H9 (cell line): Measurements from ENCODE around the gene HOXA7. TPM values are rescaled to one million over a fixed set of nuclear protein-coding genes. Genes with fewer than 3 reads are reported as not detected.

Source experiments
- DNase-seq: peaks from one replicate; pipeline ENCODE4 v3.0.0-alpha.2; 2017
- H2AFZ ChIP-seq: one replicate; pipeline ENCODE4 v1.6.1; 2013; ENCODE audit warnings: mild to moderate bottlenecking, low read length, control low read depth, moderate library complexity
- H2AK5ac ChIP-seq: 2 replicates; pipeline ENCODE4 v1.6.1; 2013; ENCODE audit warnings: low read length, control low read depth, mixed read lengths; ENCODE audit not compliant: insufficient read length
- H2BK120ac ChIP-seq: one replicate; pipeline ENCODE4 v1.6.1; 2013; ENCODE audit warnings: low read depth, mild to moderate bottlenecking, low read length, control low read depth, inconsistent platforms; ENCODE audit not compliant: poor library complexity, severe bottlenecking
- H2BK12ac ChIP-seq: 2 replicates; pipeline ENCODE4 v1.6.1; 2013; ENCODE audit warnings: low read length, control low read depth, mixed read lengths, low read depth; ENCODE audit not compliant: insufficient read length
- H2BK15ac ChIP-seq: 2 replicates; pipeline ENCODE4 v1.6.1; 2013; ENCODE audit warnings: low read depth, low read length, control low read depth
- H2BK20ac ChIP-seq: one replicate; pipeline ENCODE4 v1.6.1; 2013; ENCODE audit warnings: low read depth, mild to moderate bottlenecking, low read length, control low read depth, inconsistent platforms; ENCODE audit not compliant: poor library complexity, severe bottlenecking
- H2BK5ac ChIP-seq: 2 replicates; pipeline ENCODE4 v1.6.1; 2013; ENCODE audit warnings: low read length, control low read depth, mixed read lengths; ENCODE audit not compliant: insufficient read length
- H3K14ac ChIP-seq: 2 replicates; pipeline ENCODE4 v1.6.1; 2013; ENCODE audit warnings: low read length, control low read depth; ENCODE audit not compliant: insufficient read depth
- H3K18ac ChIP-seq: 2 replicates; pipeline ENCODE4 v1.6.1; 2013; ENCODE audit warnings: low read depth, mild to moderate bottlenecking, mixed read lengths, low read length, control low read depth; ENCODE audit not compliant: insufficient read length
- H3K23ac ChIP-seq: 2 replicates; pipeline ENCODE4 v1.6.1; 2013; ENCODE audit warnings: low read length, control low read depth, mixed read lengths, low read depth; ENCODE audit not compliant: insufficient read length
- H3K23me2 ChIP-seq: 2 replicates; pipeline ENCODE4 v1.6.1; 2013; ENCODE audit warnings: low read depth, mild to moderate bottlenecking, mixed read lengths, low read length, control low read depth; ENCODE audit not compliant: insufficient read length, poor library complexity, severe bottlenecking
- H3K27ac ChIP-seq: 2 replicates; pipeline ENCODE4 v1.5.1; 2013; ENCODE audit warnings: low read length, control low read depth, mixed read lengths, low read depth; ENCODE audit not compliant: insufficient read length
- H3K27me3 ChIP-seq: 2 replicates; pipeline ENCODE4 v1.6.1; 2013; ENCODE audit warnings: low read length, control low read depth, inconsistent platforms; ENCODE audit not compliant: insufficient read depth
- H3K4ac ChIP-seq: 2 replicates; pipeline ENCODE4 v1.6.1; 2013; ENCODE audit warnings: low read depth, mild to moderate bottlenecking, control low read depth, inconsistent platforms, low read length, moderate library complexity
- H3K4me1 ChIP-seq: 2 replicates; pipeline ENCODE4 v1.6.1; 2013; ENCODE audit warnings: low read length, control low read depth, inconsistent platforms; ENCODE audit not compliant: insufficient read depth
- H3K4me2 ChIP-seq: 2 replicates; pipeline ENCODE4 v1.6.1; 2013; ENCODE audit warnings: low read length, control low read depth, mixed read lengths; ENCODE audit not compliant: insufficient read length, insufficient read depth
- H3K56ac ChIP-seq: 2 replicates; pipeline ENCODE4 v1.6.1; 2013; ENCODE audit warnings: low read depth, mild to moderate bottlenecking, mixed read lengths, low read length, control low read depth; ENCODE audit not compliant: insufficient read length
- H3K79me1 ChIP-seq: 2 replicates; pipeline ENCODE4 v1.6.1; 2013; ENCODE audit warnings: low read depth, mild to moderate bottlenecking, moderate library complexity, low read length, control low read depth, inconsistent platforms; ENCODE audit not compliant: insufficient read depth, poor library complexity, severe bottlenecking
- H3K79me2 ChIP-seq: 2 replicates; pipeline ENCODE4 v1.6.1; 2013; ENCODE audit warnings: low read length, control low read depth, inconsistent platforms; ENCODE audit not compliant: insufficient read depth
- H3K9ac ChIP-seq: 2 replicates; pipeline ENCODE4 v1.6.1; 2013; ENCODE audit warnings: low read length, control low read depth, mixed read lengths; ENCODE audit not compliant: insufficient read length; ENCODE audit errors: extremely low read depth
- H3K9me3 ChIP-seq: one replicate; pipeline ENCODE4 v1.6.1; 2013; ENCODE audit warnings: low read depth, low read length, inconsistent platforms; ENCODE audit not compliant: control insufficient read depth
- H3T11ph ChIP-seq: one replicate; pipeline ENCODE4 v1.6.1; 2013; ENCODE audit warnings: mild to moderate bottlenecking, low read length, control low read depth, inconsistent platforms
- H4K20me1 ChIP-seq: one replicate; pipeline ENCODE4 v1.6.1; 2013; ENCODE audit not compliant: control insufficient read depth, insufficient read length, insufficient read depth
- H4K5ac ChIP-seq: 2 replicates; pipeline ENCODE4 v1.6.1; 2013; ENCODE audit warnings: low read depth, mild to moderate bottlenecking, mixed read lengths, low read length, control low read depth; ENCODE audit not compliant: insufficient read length
- H4K8ac ChIP-seq: replicated peaks from 2 replicates; pipeline ENCODE4 v1.6.1; 2013; ENCODE audit warnings: low read length, control low read depth, mixed read lengths, low read depth; ENCODE audit not compliant: insufficient read length
- H4K91ac ChIP-seq: 2 replicates; pipeline ENCODE4 v1.6.1; 2013; ENCODE audit warnings: low read depth, mild to moderate bottlenecking, moderate library complexity, mixed read lengths, low read length, control low read depth; ENCODE audit not compliant: insufficient read length
- H3K27ac Mint-ChIP-seq, 3 experiments: 2 replicates in 2 of 3; 3 replicates in 1 of 3; pipeline ENCODE4 v1.8.0; 2020 to 2021; ENCODE audit warnings: mixed read lengths in 3 of 3, mild to moderate bottlenecking in 1 of 3, moderate library complexity in 1 of 3
- H3K27me3 Mint-ChIP-seq: 2 replicates; pipeline ENCODE4 v1.8.0; 2021; ENCODE audit warnings: low read depth, mild to moderate bottlenecking, moderate library complexity, mixed read lengths
- H3K36me3 Mint-ChIP-seq, 3 experiments: 2 replicates in 2 of 3; 3 replicates in 1 of 3; pipeline ENCODE4 v1.8.0; 2020 to 2021; ENCODE audit warnings: low read depth in 3 of 3, mixed read lengths in 3 of 3; ENCODE audit not compliant: insufficient read depth in 1 of 3
- H3K4me1 Mint-ChIP-seq, 2 experiments: 2 replicates each; pipeline ENCODE4 v1.8.0; 2020; ENCODE audit warnings: mixed read lengths in 2 of 2
- H3K4me3 Mint-ChIP-seq, 2 experiments: 2 replicates in 1 of 2; 3 replicates in 1 of 2; pipeline ENCODE4 v1.8.0; 2020 to 2021; ENCODE audit warnings: mild to moderate bottlenecking in 2 of 2, mixed read lengths in 2 of 2, moderate library complexity in 1 of 2
- H3K9me3 Mint-ChIP-seq, 2 experiments: 2 replicates in 1 of 2; 3 replicates in 1 of 2; pipeline ENCODE4 v1.8.0; 2020; ENCODE audit warnings: mild to moderate bottlenecking in 2 of 2, mixed read lengths in 2 of 2, moderate library complexity in 1 of 2
- WGBS: extraction: QIAGEN DNeasy Blood & Tissue Kit; methylation state at CpG from one replicate; pipeline ENCODE4 v1.1.7; 2013; ENCODE audit warnings: missing lambda C conversion rate, low lambda C conversion rate, mixed read lengths; ENCODE audit not compliant: insufficient read length; ENCODE audit errors: extremely low coverage; 5-methylcytosine and 5-hydroxymethylcytosine counted together
- total RNA-seq: library from RNA; stranded (reverse); gene quantifications from 2 replicates; pipeline ENCODE4 v1.2.1, GENCODE V29; 2021
- TF ChIP-seq, protein P1 (sequence below): fragments of 200-600 bp; sonication (generic); conservative IDR thresholded peaks from 3 replicates; pipeline ENCODE4 v1.8.0; 2021; ENCODE audit warnings: antibody characterized with exemption, mild to moderate bottlenecking

HOXA7 gene
- total RNA-seq, 1 experiment from 2014 or later, result not detected

GRCh38 chr7:27130540-27131389 is 25.7 kb downstream of the HOXA7 start, which contains the start of gene HOXA4:
Gene HOXA4 (minus strand): TSS chr7:27130757. CDS start chr7:27130733, 24 bp downstream.
- Mint-ChIP-seq H3K27me3 (peaks cover 97% of the 10 kb centered on the region), H3K4me1 (no peaks in the 10 kb centered on the region), H3K36me3 (no peaks in the 10 kb centered on the region; a peak in 1 of 7 replicates), H3K4me3 (peak within 1 kb of the TSS; percentile 46 to 66; a peak in 4 of 5 replicates), H3K9me3 (peaks cover 0 to 10% of the 10 kb centered on the region in 2 experiments; a peak in 2 of 5 replicates), H3K27ac (no peak within 1 kb of the TSS)
- peak; percentile 88 for DNase-seq
- Histone ChIP-seq H2BK5ac (no peak within 1 kb of the TSS), H3K4ac (no peak within 1 kb of the TSS), H3K18ac (no peak within 1 kb of the TSS), H4K91ac (no peak within 1 kb of the TSS), H2AFZ (no peak within 1 kb of the TSS), H3K79me2 (no peaks in the 10 kb centered on the region), H3K79me1 (no peaks in the 10 kb centered on the region), H3K4me1 (no peaks in the 10 kb centered on the region), H3K27ac (no peak within 1 kb of the TSS), H3K9me3 (no peaks in the 10 kb centered on the region), H3K23me2 (no peaks in the 10 kb centered on the region), H3K14ac (no peak within 1 kb of the TSS), H4K5ac (no peak within 1 kb of the TSS), H3K4me2 (peak within 1 kb of the TSS; percentile 20), H3T11ph (no peak within 1 kb of the TSS), H2BK15ac (no peak within 1 kb of the TSS), H4K20me1 (peaks cover 3% of the 10 kb centered on the region), H3K23ac (no peak within 1 kb of the TSS), H2BK120ac (no peak within 1 kb of the TSS), H4K8ac (no peak within 1 kb of the TSS), H2BK20ac (no peak within 1 kb of the TSS), H2AK5ac (no peak within 1 kb of the TSS), H3K27me3 (peaks cover 95% of the 10 kb centered on the region), H2BK12ac (no peak within 1 kb of the TSS), H3K56ac (no peak within 1 kb of the TSS), H3K9ac (no peak within 1 kb of the TSS)
- TF ChIP-seq, protein P1, sequence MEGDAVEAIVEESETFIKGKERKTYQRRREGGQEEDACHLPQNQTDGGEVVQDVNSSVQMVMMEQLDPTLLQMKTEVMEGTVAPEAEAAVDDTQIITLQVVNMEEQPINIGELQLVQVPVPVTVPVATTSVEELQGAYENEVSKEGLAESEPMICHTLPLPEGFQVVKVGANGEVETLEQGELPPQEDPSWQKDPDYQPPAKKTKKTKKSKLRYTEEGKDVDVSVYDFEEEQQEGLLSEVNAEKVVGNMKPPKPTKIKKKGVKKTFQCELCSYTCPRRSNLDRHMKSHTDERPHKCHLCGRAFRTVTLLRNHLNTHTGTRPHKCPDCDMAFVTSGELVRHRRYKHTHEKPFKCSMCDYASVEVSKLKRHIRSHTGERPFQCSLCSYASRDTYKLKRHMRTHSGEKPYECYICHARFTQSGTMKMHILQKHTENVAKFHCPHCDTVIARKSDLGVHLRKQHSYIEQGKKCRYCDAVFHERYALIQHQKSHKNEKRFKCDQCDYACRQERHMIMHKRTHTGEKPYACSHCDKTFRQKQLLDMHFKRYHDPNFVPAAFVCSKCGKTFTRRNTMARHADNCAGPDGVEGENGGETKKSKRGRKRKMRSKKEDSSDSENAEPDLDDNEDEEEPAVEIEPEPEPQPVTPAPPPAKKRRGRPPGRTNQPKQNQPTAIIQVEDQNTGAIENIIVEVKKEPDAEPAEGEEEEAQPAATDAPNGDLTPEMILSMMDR, result no peak
- no CpG with 5 or more reads among the region's 67 CpGs for WGBS
